Activated naive CD8-positive, alpha-beta T cell (primary cell): ENCODE measurements around the gene VSIG4.

ENCODE experiments used
- H3K27ac Mint-ChIP-seq: one replicate; pipeline ENCODE4 v1.8.0; 2021; ENCODE audit warnings: mixed read lengths
- H3K27me3 Mint-ChIP-seq: one replicate; pipeline ENCODE4 v1.8.0; 2021; ENCODE audit warnings: mixed read lengths
- H3K36me3 Mint-ChIP-seq: one replicate; pipeline ENCODE4 v1.8.0; 2021; ENCODE audit warnings: mixed read lengths
- H3K4me1 Mint-ChIP-seq: one replicate; pipeline ENCODE4 v1.8.0; 2021; ENCODE audit warnings: low read depth, mixed read lengths
- H3K4me3 Mint-ChIP-seq: one replicate; pipeline ENCODE4 v1.8.0; 2021; ENCODE audit warnings: mild to moderate bottlenecking, mixed read lengths
- H3K9me3 Mint-ChIP-seq: one replicate; pipeline ENCODE4 v1.8.0; 2021; ENCODE audit warnings: low read depth, mixed read lengths

The VSIG4 gene

GRCh38 chrX:66004928-66005829, 34.7 kb downstream of the VSIG4 start:
- peaks cover 69% of the 10 kb centered on the region for H3K4me1 Mint-ChIP-seq
- peak overlapping the region; percentile 91 for H3K27ac Mint-ChIP-seq
- peak overlapping the region; percentile 47 for H3K4me3 Mint-ChIP-seq
- H3K9me3 Mint-ChIP-seq = peaks cover 5% of the 10 kb centered on the region
- H3K27me3 Mint-ChIP-seq = no peaks in the 10 kb centered on the region
- no peaks in the 10 kb centered on the region for H3K36me3 Mint-ChIP-seq

- H3K4me1 Mint-ChIP-seq = peaks cover 75% of the 10 kb centered on the region
- peaks cover 5% of the 10 kb centered on the region for H3K9me3 Mint-ChIP-seq
- H3K27ac Mint-ChIP-seq = peak overlapping the region; percentile 54
- H3K36me3 Mint-ChIP-seq = no peaks in the 10 kb centered on the region
- H3K27me3 Mint-ChIP-seq = no peaks in the 10 kb centered on the region
- no peak overlapping the region for H3K4me3 Mint-ChIP-seq
Measured at GRCh38 chrX:66002824-66003680, 36.8 kb downstream of the VSIG4 start.

GRCh38 chrX:66001596-66001995, 38.3 kb downstream of the VSIG4 start:
- peaks cover 5% of the 10 kb centered on the region for H3K9me3 Mint-ChIP-seq
- H3K4me3 Mint-ChIP-seq = no peak overlapping the region
- no peaks in the 10 kb centered on the region for H3K36me3 Mint-ChIP-seq
- peaks cover 66% of the 10 kb centered on the region for H3K4me1 Mint-ChIP-seq
- no peaks in the 10 kb centered on the region for H3K27me3 Mint-ChIP-seq
- H3K27ac Mint-ChIP-seq = no peak overlapping the region

GRCh38 chrX:66000628-66001272, 39.1 kb downstream of the VSIG4 start:
- Mint-ChIP-seq H3K4me3 (no peak overlapping the region), H3K36me3 (no peaks in the 10 kb centered on the region), H3K9me3 (peaks cover 5% of the 10 kb centered on the region), H3K27ac (peak overlapping the region; percentile 34), H3K27me3 (no peaks in the 10 kb centered on the region), H3K4me1 (peaks cover 60% of the 10 kb centered on the region)

GRCh38 chrX:66000178-66000577, 39.7 kb downstream of the VSIG4 start:
- no peaks in the 10 kb centered on the region for H3K36me3 Mint-ChIP-seq
- H3K4me1 Mint-ChIP-seq = peaks cover 54% of the 10 kb centered on the region
- H3K9me3 Mint-ChIP-seq = peaks cover 2% of the 10 kb centered on the region
- H3K27me3 Mint-ChIP-seq = no peaks in the 10 kb centered on the region
- no peak overlapping the region for H3K27ac Mint-ChIP-seq
- no peak overlapping the region for H3K4me3 Mint-ChIP-seq

- no peaks in the 10 kb centered on the region for H3K36me3 Mint-ChIP-seq
- no peak overlapping the region for H3K27ac Mint-ChIP-seq
- peaks cover 49% of the 10 kb centered on the region for H3K4me1 Mint-ChIP-seq
- no peak overlapping the region for H3K4me3 Mint-ChIP-seq
- no peaks in the 10 kb centered on the region for H3K27me3 Mint-ChIP-seq
- no peaks in the 10 kb centered on the region for H3K9me3 Mint-ChIP-seq
Measured at GRCh38 chrX:65999563-66000148, 40.2 kb downstream of the VSIG4 start.

- Mint-ChIP-seq H3K4me1 (peaks cover 48% of the 10 kb centered on the region), H3K4me3 (no peak overlapping the region)
Measured at GRCh38 chrX:65999029-65999562, 40.8 kb downstream of the VSIG4 start.

GRCh38 chrX:65997978-65998717, 41.7 kb downstream of the VSIG4 start:
- peaks cover 46% of the 10 kb centered on the region for H3K4me1 Mint-ChIP-seq
- no peak overlapping the region for H3K27ac Mint-ChIP-seq
- no peaks in the 10 kb centered on the region for H3K36me3 Mint-ChIP-seq
- no peaks in the 10 kb centered on the region for H3K27me3 Mint-ChIP-seq
- no peaks in the 10 kb centered on the region for H3K9me3 Mint-ChIP-seq
- no peak overlapping the region for H3K4me3 Mint-ChIP-seq

More at GRCh38 chrX:65999029-65999562, 40.8 kb downstream of the VSIG4 start:
- H3K9me3 Mint-ChIP-seq = no peaks in the 10 kb centered on the region
- no peaks in the 10 kb centered on the region for H3K36me3 Mint-ChIP-seq
- H3K27ac Mint-ChIP-seq = no peak overlapping the region
- H3K27me3 Mint-ChIP-seq = no peaks in the 10 kb centered on the region

- Mint-ChIP-seq H3K4me3 (no peak overlapping the region), H3K9me3 (no peaks in the 10 kb centered on the region), H3K4me1 (peaks cover 13% of the 10 kb centered on the region), H3K27me3 (no peaks in the 10 kb centered on the region), H3K27ac (no peak overlapping the region), H3K36me3 (no peaks in the 10 kb centered on the region)
Measured at GRCh38 chrX:65994519-65995506, 45.1 kb downstream of the VSIG4 start.

GRCh38 chrX:65993915-65994460, 45.9 kb downstream of the VSIG4 start:
- H3K9me3 Mint-ChIP-seq = no peaks in the 10 kb centered on the region
- no peaks in the 10 kb centered on the region for H3K27me3 Mint-ChIP-seq
- no peaks in the 10 kb centered on the region for H3K36me3 Mint-ChIP-seq
- H3K27ac Mint-ChIP-seq = no peak overlapping the region
- peaks cover 11% of the 10 kb centered on the region for H3K4me1 Mint-ChIP-seq
- H3K4me3 Mint-ChIP-seq = no peak overlapping the region

- H3K27me3 Mint-ChIP-seq = no peaks in the 10 kb centered on the region
Measured at GRCh38 chrX:65993332-65993731, 46.5 kb downstream of the VSIG4 start.

GRCh38 chrX:65990702-65991101, 49.2 kb downstream of the VSIG4 start:
- Mint-ChIP-seq H3K27me3 (no peaks in the 10 kb centered on the region), H3K4me3 (no peak overlapping the region), H3K4me1 (peaks cover 28% of the 10 kb centered on the region), H3K9me3 (no peaks in the 10 kb centered on the region), H3K27ac (no peak overlapping the region), H3K36me3 (no peaks in the 10 kb centered on the region)

More at GRCh38 chrX:65993332-65993731, 46.5 kb downstream of the VSIG4 start:
- H3K4me3 Mint-ChIP-seq = no peak overlapping the region
- H3K4me1 Mint-ChIP-seq = peaks cover 11% of the 10 kb centered on the region
- no peaks in the 10 kb centered on the region for H3K9me3 Mint-ChIP-seq
- H3K36me3 Mint-ChIP-seq = no peaks in the 10 kb centered on the region
- no peak overlapping the region for H3K27ac Mint-ChIP-seq

GRCh38 chrX:65987811-65988210, 52.1 kb downstream of the VSIG4 start:
- no peaks in the 10 kb centered on the region for H3K36me3 Mint-ChIP-seq
- H3K27ac Mint-ChIP-seq = peak overlapping the region; percentile 10
- no peaks in the 10 kb centered on the region for H3K9me3 Mint-ChIP-seq
- H3K27me3 Mint-ChIP-seq = no peaks in the 10 kb centered on the region
- peaks cover 20% of the 10 kb centered on the region for H3K4me1 Mint-ChIP-seq
- H3K4me3 Mint-ChIP-seq = no peak overlapping the region
